DMS 273 treated with DMSO at 0.1 percent for 48 hours (cell line): ENCODE data around the gene DSE.

Experiments used
- DNase-seq: peaks from one replicate; lab custom pipeline; 2025; lab: John Stamatoyannopoulos, UW

The DSE gene

GRCh38 chr6:116413357-116413756 is 42.6 kb downstream of the DSE start:
- no peak for DNase-seq

- no peak for DNase-seq
These were observed 46.9 kb downstream of the DSE start for GRCh38 chr6:116417661-116418060.

GRCh38 chr6:116419069-116419786 is 48.5 kb downstream of the DSE start:
- no peak for DNase-seq

GRCh38 chr6:116420341-116420740 is 49.6 kb downstream of the DSE start:
- no peak for DNase-seq

GRCh38 chr6:116422238-116422637 is 51.5 kb downstream of the DSE start:
- no peak for DNase-seq

- DNase-seq: no peak
These were observed 53.3 kb downstream of the DSE start for GRCh38 chr6:116424001-116424400.

GRCh38 chr6:116426551-116426950 is 55.8 kb downstream of the DSE start:
- DNase-seq: no peak

- DNase-seq: no peak
These were observed 58.4 kb downstream of the DSE start for GRCh38 chr6:116429111-116429510.

- DNase-seq: no peak
These were observed 60.1 kb downstream of the DSE start for GRCh38 chr6:116430860-116431259.

GRCh38 chr6:116431964-116432595 is 61.3 kb downstream of the DSE start:
- DNase-seq: no peak

- no peak for DNase-seq
These were observed 62.5 kb downstream of the DSE start for GRCh38 chr6:116433206-116433712.

- no peak for DNase-seq
These were observed 63.4 kb downstream of the DSE start for GRCh38 chr6:116434056-116434725.

GRCh38 chr6:116436586-116436985 is 65.8 kb downstream of the DSE start:
- no peak for DNase-seq

- DNase-seq: no peak
These were observed 66.9 kb downstream of the DSE start for GRCh38 chr6:116437656-116438055.

- no peak for DNase-seq
These were observed 68.1 kb downstream of the DSE start for GRCh38 chr6:116438590-116439448.

GRCh38 chr6:116439522-116440051 is 68.8 kb downstream of the DSE start:
- DNase-seq: no peak

- no peak for DNase-seq
These were observed 72.4 kb downstream of the DSE start for GRCh38 chr6:116443105-116443504.

GRCh38 chr6:116444092-116444491 is 73.3 kb downstream of the DSE start:
- no peak for DNase-seq

- no peak for DNase-seq
These were observed 73.8 kb downstream of the DSE start for GRCh38 chr6:116444575-116444974.

GRCh38 chr6:116445102-116445501 is 74.4 kb downstream of the DSE start:
- no peak for DNase-seq

- no peak for DNase-seq
These were observed 75.7 kb downstream of the DSE start for GRCh38 chr6:116446399-116446798.

GRCh38 chr6:116447052-116447451 is 76.3 kb downstream of the DSE start:
- no peak for DNase-seq
